ENCODE data around the gene LIPJ.

LIPJ gene

GRCh38 chr10:88586462-88586861 lies at the start of gene LIPJ:
LIPJ (plus strand) TSS chr10:88586762; CDS start chr10:88590688, 3,926 bp downstream.
- no peak for FAIRE-seq

- FAIRE-seq: no peak
Observed at GRCh38 chr10:88537322-88537721, 49.2 kb upstream of the LIPJ start.

- peak; percentile 27 for FAIRE-seq
Observed at GRCh38 chr10:88538048-88538447, 48.5 kb upstream of the LIPJ start.

- peak; percentile 62 for FAIRE-seq
Observed at GRCh38 chr10:88540351-88540750, 46.2 kb upstream of the LIPJ start.

GRCh38 chr10:88541116-88541626 lies 45.4 kb upstream of the LIPJ start:
- no peak for FAIRE-seq

GRCh38 chr10:88542522-88542921 lies 44.0 kb upstream of the LIPJ start:
- no peak for FAIRE-seq

- FAIRE-seq: no peak
Observed at GRCh38 chr10:88544140-88544870, 42.3 kb upstream of the LIPJ start.

- no peak for FAIRE-seq
Observed at GRCh38 chr10:88545359-88545758, 41.2 kb upstream of the LIPJ start.

- no peak for FAIRE-seq
Observed at GRCh38 chr10:88546497-88546896, 40.1 kb upstream of the LIPJ start.

- FAIRE-seq: no peak
Observed at GRCh38 chr10:88551246-88551645, 35.3 kb upstream of the LIPJ start.

GRCh38 chr10:88553116-88553752 lies 33.3 kb upstream of the LIPJ start:
- FAIRE-seq: peak; percentile 97

GRCh38 chr10:88555190-88555908 lies 31.2 kb upstream of the LIPJ start:
- FAIRE-seq: no peak

- no peak for FAIRE-seq
Observed at GRCh38 chr10:88557256-88557655, 29.3 kb upstream of the LIPJ start.

- FAIRE-seq: no peak
Observed at GRCh38 chr10:88557658-88558057, 28.9 kb upstream of the LIPJ start.

- peak; percentile 45 for FAIRE-seq
Observed at GRCh38 chr10:88562152-88562551, 24.4 kb upstream of the LIPJ start.

GRCh38 chr10:88565072-88565471 lies 21.5 kb upstream of the LIPJ start:
- FAIRE-seq: peak; percentile 94

GRCh38 chr10:88582411-88582805 lies 4.2 kb upstream of the LIPJ start:
- peak; percentile 82 for FAIRE-seq

GRCh38 chr10:88582806-88583583 lies 3.6 kb upstream of the LIPJ start, which contains the start of gene RNLS:
RNLS (minus strand) TSS chr10:88583318.
- FAIRE-seq: no peak

- FAIRE-seq: no peak
Observed at GRCh38 chr10:88583584-88583957, 3.0 kb upstream of the LIPJ start.

- FAIRE-seq: no peak
Observed at GRCh38 chr10:88592381-88592780, 5.8 kb downstream of the LIPJ start.

GRCh38 chr10:88592906-88593305 lies 6.3 kb downstream of the LIPJ start:
- FAIRE-seq: no peak

- FAIRE-seq: no peak
Observed at GRCh38 chr10:88594482-88594881, 7.9 kb downstream of the LIPJ start.

GRCh38 chr10:88598055-88598454 lies 11.5 kb downstream of the LIPJ start:
- FAIRE-seq: no peak
